ENCODE measurements around the gene TMEM120A. TPM values are rescaled to one million over a fixed set of nuclear protein-coding genes. Genes with fewer than 3 reads are reported as not detected.

The TMEM120A gene
- total RNA-seq, 1 donor from 2014 or later: 26.4 TPM

GRCh38 chr7:75937958-75938786, 56.2 kb downstream of the TMEM120A start:
- no peaks in the 10 kb centered on the region for H3K36me3 Mint-ChIP-seq (ENCODE audit: unreplicated experiment)
- H3K4me1 Mint-ChIP-seq (ENCODE audit: low read depth, unreplicated experiment): peaks cover 17% of the 10 kb centered on the region
- peak overlapping the region; percentile 88 for H3K27ac Mint-ChIP-seq (ENCODE audit: unreplicated experiment)
- peaks cover 7% of the 10 kb centered on the region for H3K9me3 Mint-ChIP-seq (ENCODE audit: unreplicated experiment)
- peak overlapping the region; percentile 28 for H3K4me3 Mint-ChIP-seq (ENCODE audit: unreplicated experiment)
- peak; percentile 65 for DNase-seq
- no peak for TF ChIP-seq CTCF (IDR thresholded peaks at IDR 0.05; ENCODE audit: partially characterized antibody, unreplicated experiment)
- peaks cover 8% of the 10 kb centered on the region for H3K27me3 Mint-ChIP-seq (ENCODE audit: unreplicated experiment)

Other genes with a start within 250 kb of the TMEM120A start
- gene CCL26, start 222.4 kb downstream of the TMEM120A start, total RNA-seq (ENCODE audit: unreplicated experiment): not detected
- not detected for gene CCL24, start 180.8 kb downstream of the TMEM120A start, total RNA-seq (ENCODE audit: unreplicated experiment)
- 85.6 TPM for gene RHBDD2, start 115.6 kb downstream of the TMEM120A start, total RNA-seq (ENCODE audit: unreplicated experiment)
- 119 TPM for gene POR, start 79.4 kb downstream of the TMEM120A start, total RNA-seq (ENCODE audit: unreplicated experiment)
- 41.8 TPM for gene STYXL1, start 53.4 kb upstream of the TMEM120A start, total RNA-seq (ENCODE audit: unreplicated experiment)
- 126 TPM for gene MDH2, start 53.5 kb upstream of the TMEM120A start, total RNA-seq (ENCODE audit: unreplicated experiment)
- gene SRRM3, start 207.3 kb upstream of the TMEM120A start, total RNA-seq (ENCODE audit: unreplicated experiment): 154 TPM